IMR-90 (cell line): ENCODE results near the gene B3GAT3. TPM values are rescaled to one million over a fixed set of nuclear protein-coding genes. Genes with fewer than 3 reads are reported as not detected.

Experiments used
- ATAC-seq: fragments of 200-7000 bp; cut with Tn5 transposase; 2 replicates; pipeline ENCODE4 v1.9.1; 2020; ENCODE audit warnings: low read depth, mild to moderate bottlenecking, moderate library complexity
- BruUV-seq: library from RNA; stranded (reverse); fragments of 400-500 nt; replicated peaks from 2 replicates; lab custom pipeline; 2021; lab: Mats Ljungman, UMichigan
- CTCF ChIA-PET: fragments of 300-600 bp; formaldehyde crosslinking; extraction: SDS; loops from one replicate; lab custom pipeline; 2021; ENCODE audit warnings: antibody characterized with exemption; lab: Yijun Ruan, JAX
- POLR2A ChIA-PET: fragments of 300-600 bp; sonication (Branson Sonifier 250); formaldehyde crosslinking; loops from one replicate; lab custom pipeline; 2022; ENCODE audit warnings: antibody characterized with exemption; ENCODE audit not compliant: unreplicated experiment; lab: Charles Lee
- DNase-seq: peaks from one replicate; pipeline ENCODE4 v3.0.0; 2013
- H2AFZ ChIP-seq: replicated peaks from 2 replicates; pipeline ENCODE3; 2013; ENCODE audit warnings: low read length, mild to moderate bottlenecking; ENCODE audit not compliant: poor library complexity
- H2AK5ac ChIP-seq: 2 replicates; pipeline ENCODE4 v1.6.1; 2013; ENCODE audit warnings: low read depth, low read length, inconsistent platforms
- H2AK9ac ChIP-seq: replicated peaks from 2 replicates; pipeline ENCODE3; 2013; ENCODE audit warnings: mild to moderate bottlenecking, low read depth, low read length, moderate library complexity; ENCODE audit not compliant: poor library complexity
- H2BK120ac ChIP-seq: 2 replicates; pipeline ENCODE4 v1.6.1; 2013; ENCODE audit warnings: low read depth, low read length, inconsistent platforms
- H2BK15ac ChIP-seq: 3 replicates; pipeline ENCODE4 v1.6.1; 2013; ENCODE audit warnings: low read depth, low read length, inconsistent platforms
- H2BK20ac ChIP-seq: 2 replicates; pipeline ENCODE4 v1.6.1; 2013; ENCODE audit warnings: low read depth, mild to moderate bottlenecking, inconsistent platforms, low read length, moderate library complexity
- H2BK5ac ChIP-seq: 2 replicates; pipeline ENCODE4 v1.6.1; 2013; ENCODE audit warnings: mild to moderate bottlenecking, low read depth, low read length, inconsistent platforms; ENCODE audit not compliant: poor library complexity, severe bottlenecking
- H3K14ac ChIP-seq: replicated peaks from 2 replicates; pipeline ENCODE4 v1.6.1; 2013; ENCODE audit warnings: low read depth, low read length, inconsistent platforms
- H3K18ac ChIP-seq: 2 replicates; pipeline ENCODE4 v1.6.1; 2013; ENCODE audit warnings: low read depth, low read length, control low read depth
- H3K23ac ChIP-seq: 2 replicates; pipeline ENCODE4 v1.6.1; 2013; ENCODE audit warnings: low read depth, low read length, inconsistent platforms
- H3K27ac ChIP-seq: 2 replicates; pipeline ENCODE4 v1.5.1; 2013; ENCODE audit warnings: mild to moderate bottlenecking, control low read depth, low read length; ENCODE audit not compliant: insufficient read depth
- H3K27me3 ChIP-seq: 2 replicates; pipeline ENCODE4 v1.6.1; 2013; ENCODE audit warnings: low read length; ENCODE audit not compliant: control insufficient read depth, insufficient read depth
- H3K36me3 ChIP-seq: 2 replicates; pipeline ENCODE4 v1.6.1; 2013; ENCODE audit warnings: low read length, mixed read lengths; ENCODE audit not compliant: control insufficient read depth, insufficient read depth
- H3K4ac ChIP-seq: 2 replicates; pipeline ENCODE4 v1.6.1; 2013; ENCODE audit warnings: low read depth, low read length, inconsistent platforms
- H3K4me1 ChIP-seq: 2 replicates; pipeline ENCODE4 v1.6.1; 2013; ENCODE audit warnings: low read length, mixed read lengths; ENCODE audit not compliant: control insufficient read depth, insufficient read depth
- H3K4me2 ChIP-seq: 2 replicates; pipeline ENCODE4 v1.6.1; 2013; ENCODE audit warnings: low read depth, mild to moderate bottlenecking, control low read depth, low read length, moderate library complexity
- H3K4me3 ChIP-seq: 2 replicates; pipeline ENCODE4 v1.5.1; 2013; ENCODE audit warnings: low read depth, mild to moderate bottlenecking, control low read depth, low read length, moderate library complexity; ENCODE audit not compliant: insufficient read depth
- H3K56ac ChIP-seq: 2 replicates; pipeline ENCODE4 v1.6.1; 2013; ENCODE audit warnings: low read length, inconsistent platforms; ENCODE audit not compliant: insufficient read depth; ENCODE audit errors: extremely low read depth
- H3K79me1 ChIP-seq, 2 experiments: 2 replicates each; pipeline ENCODE4 v1.6.1; 2013; ENCODE audit warnings: low read length in 2 of 2, inconsistent platforms in 1 of 2, low read depth in 1 of 2
- H3K9ac ChIP-seq: 2 replicates; pipeline ENCODE4 v1.6.1; 2013; ENCODE audit warnings: low read depth, low read length, control low read depth
- H3K9me1 ChIP-seq: 2 replicates; pipeline ENCODE4 v1.6.1; 2013; ENCODE audit warnings: low read length, inconsistent platforms; ENCODE audit not compliant: insufficient read depth
- H3K9me3 ChIP-seq: 2 replicates; pipeline ENCODE4 v1.6.1; 2013; ENCODE audit warnings: low read length; ENCODE audit not compliant: control insufficient read depth, insufficient read depth
- H4K20me1 ChIP-seq: 2 replicates; pipeline ENCODE4 v1.6.1; 2013; ENCODE audit warnings: low read length, inconsistent platforms; ENCODE audit not compliant: insufficient read depth
- H4K5ac ChIP-seq: 2 replicates; pipeline ENCODE4 v1.6.1; 2013; ENCODE audit warnings: mild to moderate bottlenecking, low read depth, low read length, control low read depth
- H4K8ac ChIP-seq, 2 experiments: 2 replicates each; pipeline ENCODE4 v1.6.1; 2013; ENCODE audit warnings: low read depth in 2 of 2, low read length in 2 of 2, control low read depth in 1 of 2, inconsistent platforms in 1 of 2
- H4K91ac ChIP-seq: 2 replicates; pipeline ENCODE4 v1.6.1; 2013; ENCODE audit warnings: low read depth, low read length, inconsistent platforms; ENCODE audit not compliant: insufficient read depth
- BHLHE40 ChIP-seq: fragments of 150-350 bp; IDR thresholded peaks from 2 replicates; pipeline ENCODE4 v1.6.1; 2016; ENCODE audit warnings: mild to moderate bottlenecking, low read depth, low read length
- CEBPB ChIP-seq: IDR thresholded peaks from 2 replicates; pipeline ENCODE4 v1.6.1; 2012; ENCODE audit warnings: low read depth, low read length, improper control_type of control experiment
- CHD1 ChIP-seq: IDR thresholded peaks from 2 replicates; pipeline ENCODE4 v1.6.1; 2012; ENCODE audit warnings: low read depth, low read length, improper control_type of control experiment
- FOS ChIP-seq: fragments of 150-350 bp; IDR thresholded peaks from 2 replicates; pipeline ENCODE4 v1.6.1; 2016; ENCODE audit warnings: low read depth, low read length
- MAFK ChIP-seq: IDR thresholded peaks from 2 replicates; pipeline ENCODE4 v1.6.1; 2012; ENCODE audit warnings: low read depth, low read length, improper control_type of control experiment
- MAZ ChIP-seq: IDR thresholded peaks from 2 replicates; pipeline ENCODE4 v1.6.1; 2012; ENCODE audit warnings: low read depth, mild to moderate bottlenecking, low read length, improper control_type of control experiment, moderate library complexity, borderline replicate concordance
- MXI1 ChIP-seq: IDR thresholded peaks from 2 replicates; pipeline ENCODE4 v1.6.1; 2012; ENCODE audit warnings: low read depth, mild to moderate bottlenecking, low read length, moderate library complexity, borderline replicate concordance
- RAD21 ChIP-seq: IDR thresholded peaks from 2 replicates; pipeline ENCODE4 v1.6.1; 2012; ENCODE audit warnings: low read length, improper control_type of control experiment
- RCOR1 ChIP-seq: IDR thresholded peaks from 2 replicates; pipeline ENCODE4 v1.6.1; 2012; ENCODE audit warnings: mild to moderate bottlenecking, low read length, improper control_type of control experiment; ENCODE audit not compliant: insufficient replicate concordance
- RFX5 ChIP-seq: IDR thresholded peaks from 2 replicates; pipeline ENCODE4 v1.8.0; 2012; ENCODE audit warnings: low read depth, mild to moderate bottlenecking, low read length, moderate library complexity
- SMC3 ChIP-seq: fragments of 150-350 bp; IDR thresholded peaks from 2 replicates; pipeline ENCODE4 v1.6.1; 2016; ENCODE audit warnings: low read depth, mild to moderate bottlenecking, antibody characterized with exemption, low read length, moderate library complexity
- WGBS, 2 experiments: methylation state at CpG; one replicate each; pipeline versions ENCODE4 v1.1.5 to v1.1.7; 2013; ENCODE audit warnings: missing lambda C conversion rate in 2 of 2; ENCODE audit not compliant: insufficient read length in 1 of 2; ENCODE audit errors: extremely low coverage in 2 of 2; 5-methylcytosine and 5-hydroxymethylcytosine counted together
- dilution Hi-C: fragments of 300-500 bp; cut with HindIII; formaldehyde crosslinking; loops from one replicate; pipeline ENCODE4 v1.14.3; 2018; ENCODE audit warnings: low sequenced_read_pairs; ENCODE audit not compliant: unreplicated experiment
- in situ Hi-C: fragments of 300-500 bp; cut with MboI; formaldehyde crosslinking; loops from 3 replicates; pipeline ENCODE4 v1.14.3; 2019; ENCODE audit warnings: low sequenced_read_pairs, inconsistent platforms, mixed read lengths
- intact Hi-C: fragments of 100-400 bp; cut with micrococcal nuclease; formaldehyde crosslinking; loops from 2 replicates; pipeline ENCODE4 v1.10.0; 2022
- polyA plus RNA-seq, 3 experiments: library from polyadenylated mRNA; depleted of rRNA; stranded (reverse); fragments of >200 nt; gene quantifications; 2 replicates each; pipeline ENCODE4 v1.2.3, GENCODE V29; 2012; ENCODE audit warnings: low replicate concordance in 1 of 3
- total RNA-seq: library from RNA; depleted of rRNA; stranded (reverse); fragments of >200 nt; gene quantifications from 2 replicates; pipeline ENCODE4 v1.2.3, GENCODE V29; 2012
- TF ChIP-seq, protein P1 (sequence below): fragments of 150-350 bp; IDR thresholded peaks from 2 replicates; pipeline ENCODE4 v1.6.1; 2016; ENCODE audit warnings: low read depth, mild to moderate bottlenecking, low read length, moderate library complexity, borderline replicate concordance
- TF ChIP-seq, protein P2 (sequence below): fragments of 150-350 bp; IDR thresholded peaks from 2 replicates; pipeline ENCODE4 v1.6.1; 2017; ENCODE audit warnings: mild to moderate bottlenecking, antibody characterized with exemption, low read length, low read depth
- TF ChIP-seq, protein P3 (sequence below): conservative IDR thresholded peaks from 2 replicates; pipeline ENCODE4 v1.5.1; 2012; ENCODE audit warnings: mild to moderate bottlenecking, low read depth, low read length, improper control_type of control experiment

B3GAT3 gene
- total and polyA plus RNA-seq, 2 of the 4 experiments (the other 2 are of a cell fraction) = 10.4 to 38.4 TPM

DNA sequence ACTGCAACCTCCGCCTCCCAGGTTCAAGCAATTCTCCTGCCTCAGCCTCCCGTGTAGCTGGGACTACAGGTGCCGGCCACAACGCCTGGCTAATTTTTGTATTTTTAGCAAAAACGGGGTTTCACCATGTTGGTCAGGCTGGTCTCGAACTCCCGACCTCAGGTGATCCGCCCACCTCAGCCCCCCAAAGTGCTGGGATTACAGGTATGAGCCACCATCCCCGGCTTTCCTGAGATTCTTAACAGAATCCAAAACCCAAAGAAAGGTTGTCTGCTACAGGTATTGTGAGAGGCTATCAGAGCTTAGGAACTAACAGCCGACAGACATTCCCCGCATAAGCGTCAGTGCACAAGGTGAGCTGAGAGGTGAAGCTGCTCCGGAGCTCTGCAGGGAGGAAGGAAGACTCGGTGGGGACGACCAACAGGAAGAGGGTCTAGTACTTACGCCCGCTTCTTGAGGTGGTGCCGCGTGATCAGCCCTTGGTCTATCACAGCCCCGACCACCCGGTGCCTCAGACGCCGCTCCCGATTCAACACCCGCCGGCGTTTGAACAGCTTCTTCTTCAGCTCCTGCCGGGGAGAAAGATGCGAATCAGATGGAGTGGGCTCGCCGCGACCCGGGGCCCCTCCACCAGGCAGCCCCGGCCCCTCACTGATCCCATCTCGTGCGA, 42.8 kb upstream of the B3GAT3 start:
- Histone ChIP-seq H2BK5ac (peak overlapping the region; percentile 64), H4K8ac (peak overlapping the region; percentile 69), H3K9me3 (no peaks in the 10 kb centered on the region), H3K4me3 (peak overlapping the region; percentile 73), H4K20me1 (peaks cover 18% of the 10 kb centered on the region), H2BK15ac (no peak overlapping the region; the same call in 2 of the 3 replicates), H4K5ac (peak overlapping the region; percentile 11), H3K4me2 (peak overlapping the region; percentile 84), H3K27ac (peak overlapping the region; percentile 74), H3K4ac (peak overlapping the region; percentile 78; the same call in 1 of the 2 replicates), H2AK9ac (peak overlapping the region; percentile 99), H3K14ac (peak overlapping the region; percentile 94), H3K36me3 (peaks cover 15% of the 10 kb centered on the region), H3K9ac (peak overlapping the region; percentile 79), H3K79me1 (peaks cover 33 to 50% of the 10 kb centered on the region in 2 experiments), H4K91ac (peak overlapping the region; percentile 66), H3K4me1 (peaks cover 8% of the 10 kb centered on the region), H3K18ac (no peak overlapping the region), H3K56ac (peak overlapping the region; percentile 54), H2AFZ (peak overlapping the region; percentile 97), H2BK120ac (no peak overlapping the region; the same call in 1 of the 2 replicates), H3K9me1 (peaks cover 9% of the 10 kb centered on the region), H3K23ac (peak overlapping the region; percentile 83), H2AK5ac (peak overlapping the region; percentile 80), H3K27me3 (no peaks in the 10 kb centered on the region), H2BK20ac (no peak overlapping the region)
- dilution Hi-C loops (no loop called here), in situ Hi-C loops (no loop called here), intact Hi-C loops (no loop called here)
- BruUV-seq = no TSS peak
- peak; percentile 27 for ATAC-seq
- WGBS, 2 experiments = 0% methylated on average over 19 of the region's 36 CpGs; no CpG with 5 or more reads in 1 of the 2 experiments
- DNase-seq = peak; percentile 50
- CTCF ChIA-PET = interaction anchor here (1.0 to 1.4 kb wide), 3 partner anchors 12 to 104 kb away, joined by 3 to 4 read pairs (median 3); partner anchors contain the start of gene INTS5
- POLR2A ChIA-PET = interaction anchor here (0.5 to 1.6 kb wide), 11 partner anchors 10 to 309 kb away, joined by 3 to 24 read pairs (median 4); partner anchors contain the start of genes EEF1G, INTS5, MTA2 and TUT1
- TF ChIP-seq RAD21 (no peak), CHD1 (no peak), MAFK (no peak), MXI1 (no peak), RFX5 (no peak), BHLHE40 (no peak), SMC3 (no peak), FOS (no peak), CEBPB (no peak), MAZ (no peak), RCOR1 (no peak)
- TF ChIP-seq, protein P1, sequence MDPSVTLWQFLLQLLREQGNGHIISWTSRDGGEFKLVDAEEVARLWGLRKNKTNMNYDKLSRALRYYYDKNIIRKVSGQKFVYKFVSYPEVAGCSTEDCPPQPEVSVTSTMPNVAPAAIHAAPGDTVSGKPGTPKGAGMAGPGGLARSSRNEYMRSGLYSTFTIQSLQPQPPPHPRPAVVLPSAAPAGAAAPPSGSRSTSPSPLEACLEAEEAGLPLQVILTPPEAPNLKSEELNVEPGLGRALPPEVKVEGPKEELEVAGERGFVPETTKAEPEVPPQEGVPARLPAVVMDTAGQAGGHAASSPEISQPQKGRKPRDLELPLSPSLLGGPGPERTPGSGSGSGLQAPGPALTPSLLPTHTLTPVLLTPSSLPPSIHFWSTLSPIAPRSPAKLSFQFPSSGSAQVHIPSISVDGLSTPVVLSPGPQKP = no peak
- TF ChIP-seq, protein P2, sequence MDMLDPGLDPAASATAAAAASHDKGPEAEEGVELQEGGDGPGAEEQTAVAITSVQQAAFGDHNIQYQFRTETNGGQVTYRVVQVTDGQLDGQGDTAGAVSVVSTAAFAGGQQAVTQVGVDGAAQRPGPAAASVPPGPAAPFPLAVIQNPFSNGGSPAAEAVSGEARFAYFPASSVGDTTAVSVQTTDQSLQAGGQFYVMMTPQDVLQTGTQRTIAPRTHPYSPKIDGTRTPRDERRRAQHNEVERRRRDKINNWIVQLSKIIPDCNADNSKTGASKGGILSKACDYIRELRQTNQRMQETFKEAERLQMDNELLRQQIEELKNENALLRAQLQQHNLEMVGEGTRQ = no peak
- TF ChIP-seq, protein P3, sequence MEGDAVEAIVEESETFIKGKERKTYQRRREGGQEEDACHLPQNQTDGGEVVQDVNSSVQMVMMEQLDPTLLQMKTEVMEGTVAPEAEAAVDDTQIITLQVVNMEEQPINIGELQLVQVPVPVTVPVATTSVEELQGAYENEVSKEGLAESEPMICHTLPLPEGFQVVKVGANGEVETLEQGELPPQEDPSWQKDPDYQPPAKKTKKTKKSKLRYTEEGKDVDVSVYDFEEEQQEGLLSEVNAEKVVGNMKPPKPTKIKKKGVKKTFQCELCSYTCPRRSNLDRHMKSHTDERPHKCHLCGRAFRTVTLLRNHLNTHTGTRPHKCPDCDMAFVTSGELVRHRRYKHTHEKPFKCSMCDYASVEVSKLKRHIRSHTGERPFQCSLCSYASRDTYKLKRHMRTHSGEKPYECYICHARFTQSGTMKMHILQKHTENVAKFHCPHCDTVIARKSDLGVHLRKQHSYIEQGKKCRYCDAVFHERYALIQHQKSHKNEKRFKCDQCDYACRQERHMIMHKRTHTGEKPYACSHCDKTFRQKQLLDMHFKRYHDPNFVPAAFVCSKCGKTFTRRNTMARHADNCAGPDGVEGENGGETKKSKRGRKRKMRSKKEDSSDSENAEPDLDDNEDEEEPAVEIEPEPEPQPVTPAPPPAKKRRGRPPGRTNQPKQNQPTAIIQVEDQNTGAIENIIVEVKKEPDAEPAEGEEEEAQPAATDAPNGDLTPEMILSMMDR = no peak
